GM12865 (cell line): ENCODE measurements around the gene MARCHF6.

Experiments
- DNase-seq: peaks from one replicate; pipeline ENCODE4 v3.0.0; 2010; ENCODE audit warnings: low read depth
- H3K4me3 ChIP-seq: 2 replicates; pipeline ENCODE4 v1.5.1; 2011; ENCODE audit warnings: mild to moderate bottlenecking, low read depth, low read length, control low read depth
- CTCF ChIP-seq: IDR thresholded peaks from 2 replicates; pipeline ENCODE4 v1.5.1; 2011; ENCODE audit warnings: low read length, control low read depth, low read depth, inconsistent platforms; ENCODE audit not compliant: insufficient read depth; ENCODE audit errors: missing control alignments

MARCHF6 gene

GRCh38 chr5:10351919-10352318 lies 1.6 kb upstream of the MARCHF6 start:
- H3K4me3 ChIP-seq: no peak overlapping the region

GRCh38 chr5:10352430-10353240 lies 860 bp upstream of the MARCHF6 start:
- TF ChIP-seq CTCF: no peak
- peak overlapping the region; percentile 67 for H3K4me3 ChIP-seq
- no peak for DNase-seq

More at GRCh38 chr5:10351919-10352318, 1.6 kb upstream of the MARCHF6 start:
- no peak for DNase-seq
- no peak for TF ChIP-seq CTCF

- DNase-seq: peak; percentile 80
- peak overlapping the region; percentile 67 for H3K4me3 ChIP-seq
- no peak for TF ChIP-seq CTCF
Measured at GRCh38 chr5:10354048-10354872, 765 bp downstream of the MARCHF6 start.

GRCh38 chr5:10355071-10355889 lies 1.8 kb downstream of the MARCHF6 start:
- no peak for TF ChIP-seq CTCF
- DNase-seq: peak; percentile 67
- peak overlapping the region; percentile 67 for H3K4me3 ChIP-seq

GRCh38 chr5:10358999-10359398 lies 5.5 kb downstream of the MARCHF6 start:
- no peak for TF ChIP-seq CTCF
- no peak for DNase-seq
- no peak overlapping the region for H3K4me3 ChIP-seq

GRCh38 chr5:10360686-10361085 lies 7.2 kb downstream of the MARCHF6 start:
- DNase-seq: no peak
- H3K4me3 ChIP-seq: no peak overlapping the region
- TF ChIP-seq CTCF: no peak
